ENCODE measurements around the gene TRIP12.
"Not testable (repeated sequence)": the region's sequence is repeated elsewhere in the genome, so short reads cannot be mapped to it uniquely, and the experiment has no call there.

The TRIP12 gene

DNA sequence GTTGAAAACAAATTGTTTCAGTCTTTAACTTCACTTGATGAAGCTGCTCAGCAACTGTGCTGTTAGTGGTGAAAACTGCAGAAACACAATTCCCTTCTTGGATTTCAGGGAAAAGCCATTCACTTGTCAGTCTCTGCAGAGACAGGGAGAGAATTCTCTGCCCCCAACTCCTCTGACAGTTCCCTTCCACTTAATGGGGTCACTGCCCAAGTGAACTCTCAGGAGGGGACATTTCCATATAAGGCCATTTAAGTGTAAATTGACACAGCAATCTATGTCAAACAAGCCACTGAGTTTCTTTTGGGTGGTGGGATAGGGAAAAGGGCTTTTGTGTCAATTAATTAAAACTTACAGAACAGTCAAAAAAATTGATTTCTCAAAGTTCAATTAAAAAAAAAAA lies 156.1 kb downstream of the TRIP12 start:
- TF ChIP-seq, protein P1, sequence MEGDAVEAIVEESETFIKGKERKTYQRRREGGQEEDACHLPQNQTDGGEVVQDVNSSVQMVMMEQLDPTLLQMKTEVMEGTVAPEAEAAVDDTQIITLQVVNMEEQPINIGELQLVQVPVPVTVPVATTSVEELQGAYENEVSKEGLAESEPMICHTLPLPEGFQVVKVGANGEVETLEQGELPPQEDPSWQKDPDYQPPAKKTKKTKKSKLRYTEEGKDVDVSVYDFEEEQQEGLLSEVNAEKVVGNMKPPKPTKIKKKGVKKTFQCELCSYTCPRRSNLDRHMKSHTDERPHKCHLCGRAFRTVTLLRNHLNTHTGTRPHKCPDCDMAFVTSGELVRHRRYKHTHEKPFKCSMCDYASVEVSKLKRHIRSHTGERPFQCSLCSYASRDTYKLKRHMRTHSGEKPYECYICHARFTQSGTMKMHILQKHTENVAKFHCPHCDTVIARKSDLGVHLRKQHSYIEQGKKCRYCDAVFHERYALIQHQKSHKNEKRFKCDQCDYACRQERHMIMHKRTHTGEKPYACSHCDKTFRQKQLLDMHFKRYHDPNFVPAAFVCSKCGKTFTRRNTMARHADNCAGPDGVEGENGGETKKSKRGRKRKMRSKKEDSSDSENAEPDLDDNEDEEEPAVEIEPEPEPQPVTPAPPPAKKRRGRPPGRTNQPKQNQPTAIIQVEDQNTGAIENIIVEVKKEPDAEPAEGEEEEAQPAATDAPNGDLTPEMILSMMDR (IDR thresholded peaks at IDR 0.05; ENCODE audit: low read depth, low read length, missing control alignments), result no peak
- DNase-seq (ENCODE audit: extremely low read depth, low read depth), result no peak
- no peak overlapping the region for H3K4me3 ChIP-seq (replicated peaks; ENCODE audit: low read depth, low read length)

DNA sequence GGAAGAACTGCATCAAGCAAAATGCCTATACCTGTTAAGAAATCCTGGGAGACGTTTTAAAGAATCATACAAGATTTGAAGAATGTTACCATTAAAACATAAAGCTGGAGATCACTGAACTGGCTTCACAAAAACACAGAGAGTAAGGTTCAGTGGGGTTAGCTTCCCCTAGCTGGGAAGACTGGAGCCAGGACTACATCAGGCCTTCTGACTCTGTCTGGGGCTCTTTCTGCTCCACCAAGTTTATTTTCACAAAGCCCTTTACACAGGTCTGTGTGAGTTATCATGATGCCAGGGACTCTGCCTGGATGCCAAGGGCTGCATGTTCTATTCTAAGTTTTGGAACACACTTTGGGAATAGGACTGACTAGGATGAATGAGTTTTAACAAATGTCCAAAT lies 160.1 kb downstream of the TRIP12 start:
- no peak overlapping the region for H3K4me3 ChIP-seq (replicated peaks; ENCODE audit: low read depth, low read length)
- TF ChIP-seq, protein P1 (IDR thresholded peaks at IDR 0.05; ENCODE audit: low read depth, low read length, missing control alignments), result no peak
- DNase-seq (ENCODE audit: extremely low read depth, low read depth), result no peak

DNA sequence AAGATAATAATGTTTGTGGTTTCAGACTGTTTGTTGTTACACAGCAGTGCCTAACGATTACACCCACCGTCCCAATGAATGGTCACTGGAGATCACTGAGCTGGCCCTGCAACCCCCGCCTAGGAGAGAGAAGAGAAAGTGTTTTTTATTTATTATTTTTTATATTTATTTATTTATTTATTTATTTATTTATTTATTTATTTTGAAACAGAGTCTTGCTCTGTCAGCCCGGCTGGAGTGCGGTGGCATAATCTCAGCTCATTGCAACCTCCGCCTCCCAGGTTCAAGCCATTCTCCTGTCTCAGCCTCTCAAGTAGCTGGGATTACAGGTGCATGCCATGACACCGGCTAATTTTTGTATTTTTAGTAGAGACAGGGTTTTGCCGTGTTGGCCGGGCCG lies 164.3 kb downstream of the TRIP12 start:
- H3K4me3 ChIP-seq (replicated peaks; ENCODE audit: low read depth, low read length); DNase-seq (ENCODE audit: extremely low read depth, low read depth): not testable (repeated sequence)

DNA sequence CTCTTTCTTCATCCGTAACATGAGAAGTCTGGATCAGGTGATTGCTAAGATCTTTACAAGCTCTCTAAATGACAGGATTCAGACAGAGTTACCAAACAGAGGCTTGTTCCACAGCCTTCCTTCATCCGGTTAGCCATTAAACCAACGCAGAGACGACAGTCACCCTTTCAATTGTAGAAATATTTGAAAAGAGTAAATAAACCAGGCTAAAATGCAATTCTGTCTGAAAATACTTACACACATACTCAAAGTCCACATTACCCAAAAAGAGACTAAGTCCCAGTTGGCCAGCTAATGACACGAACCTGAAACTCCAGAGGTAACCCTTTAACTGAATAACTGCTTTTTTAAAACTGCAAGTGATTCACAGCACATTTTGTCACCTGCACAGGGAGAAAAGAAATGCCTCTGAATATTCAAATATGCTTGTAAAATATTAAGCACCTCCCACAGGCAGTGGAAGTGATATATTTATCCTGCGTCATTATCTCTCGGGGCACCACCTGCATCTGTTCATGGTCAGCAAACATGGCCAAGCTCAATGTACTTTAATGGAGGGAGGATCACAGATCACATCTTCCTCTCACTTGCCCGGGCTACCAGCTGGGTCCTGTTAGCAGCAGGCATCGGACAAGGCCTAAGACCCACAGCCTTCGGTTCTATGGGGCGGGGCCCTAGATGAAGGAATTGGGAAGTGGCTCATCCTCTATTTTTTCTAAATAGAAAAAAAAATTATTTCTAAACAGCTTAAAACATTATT lies 168.7 kb downstream of the TRIP12 start:
- TF ChIP-seq, protein P1 (IDR thresholded peaks at IDR 0.05; ENCODE audit: low read depth, low read length, missing control alignments), result no peak
- no peak overlapping the region for H3K4me3 ChIP-seq (replicated peaks; ENCODE audit: low read depth, low read length)
- no peak for DNase-seq (ENCODE audit: extremely low read depth, low read depth)

DNA sequence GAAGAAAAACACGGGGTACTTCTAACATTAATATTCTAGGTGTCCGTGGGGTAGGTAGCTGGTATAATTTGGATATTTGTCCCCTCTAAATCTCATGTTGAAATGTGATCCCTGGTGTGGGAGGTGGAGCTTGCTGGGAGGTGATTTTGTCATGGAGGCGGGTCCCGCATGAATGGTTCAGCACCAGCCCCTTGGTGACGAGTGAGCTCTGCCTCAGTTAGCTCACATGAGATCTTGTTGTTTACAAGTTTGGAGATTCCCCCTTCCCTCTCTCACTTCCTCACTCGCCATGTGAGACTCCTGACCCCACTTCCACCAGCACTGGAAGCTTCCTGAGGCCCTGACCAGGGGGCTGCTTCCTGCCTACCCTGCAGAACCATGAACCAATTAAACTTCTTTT lies 172.0 kb downstream of the TRIP12 start:
- H3K4me3 ChIP-seq (replicated peaks; ENCODE audit: low read depth, low read length), result no peak overlapping the region
- TF ChIP-seq, protein P1 (IDR thresholded peaks at IDR 0.05; ENCODE audit: low read depth, low read length, missing control alignments), result no peak
- no peak for DNase-seq (ENCODE audit: extremely low read depth, low read depth)

DNA sequence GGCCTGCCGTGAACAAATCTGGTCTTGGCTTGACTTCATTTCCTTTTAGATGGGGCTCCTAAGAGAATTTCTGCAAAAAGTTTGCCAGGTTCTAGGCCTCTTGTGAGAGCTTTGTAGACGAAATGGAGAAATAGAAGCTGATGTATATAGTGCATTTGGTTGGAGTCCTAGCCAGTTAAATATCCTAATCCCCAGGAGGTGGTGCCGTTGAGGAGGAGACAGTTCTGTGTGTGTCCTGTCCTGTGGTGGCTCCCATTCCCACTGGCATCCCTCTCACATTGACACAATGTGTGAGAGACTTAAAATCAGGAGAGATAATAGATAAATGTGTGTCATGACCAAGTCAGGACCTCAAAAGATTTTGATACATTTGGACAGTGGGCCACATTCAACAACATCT lies 172.9 kb downstream of the TRIP12 start:
- no peak for DNase-seq (ENCODE audit: extremely low read depth, low read depth)
- TF ChIP-seq, protein P1 (IDR thresholded peaks at IDR 0.05; ENCODE audit: low read depth, low read length, missing control alignments), result no peak

DNA sequence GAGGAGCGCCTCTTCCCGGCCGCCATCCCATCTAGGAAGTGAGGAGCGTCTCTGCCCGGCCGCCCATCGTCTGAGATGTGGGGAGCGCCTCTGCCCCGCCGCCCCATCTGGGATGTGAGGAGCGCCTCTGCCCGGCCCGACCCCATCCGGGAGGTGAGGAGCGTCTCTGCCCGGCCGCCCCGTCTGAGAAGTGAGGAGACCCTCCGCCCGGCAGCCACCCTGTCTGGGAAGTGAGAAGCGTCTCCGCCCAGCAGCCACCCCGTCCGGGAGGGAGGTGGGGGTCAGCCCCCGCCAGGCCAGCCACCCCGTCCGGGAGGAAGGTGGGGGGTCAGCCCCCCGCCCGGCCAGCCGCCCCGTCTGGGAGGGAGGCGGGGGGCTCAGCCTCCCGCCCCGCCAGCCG lies 179.1 kb downstream of the TRIP12 start:
- DNase-seq (ENCODE audit: extremely low read depth, low read depth); H3K4me3 ChIP-seq (replicated peaks; ENCODE audit: low read depth, low read length): not testable (repeated sequence)

More for the DNA sequence above, 172.9 kb downstream of the TRIP12 start:
- no peak overlapping the region for H3K4me3 ChIP-seq (replicated peaks; ENCODE audit: low read depth, low read length)

DNA sequence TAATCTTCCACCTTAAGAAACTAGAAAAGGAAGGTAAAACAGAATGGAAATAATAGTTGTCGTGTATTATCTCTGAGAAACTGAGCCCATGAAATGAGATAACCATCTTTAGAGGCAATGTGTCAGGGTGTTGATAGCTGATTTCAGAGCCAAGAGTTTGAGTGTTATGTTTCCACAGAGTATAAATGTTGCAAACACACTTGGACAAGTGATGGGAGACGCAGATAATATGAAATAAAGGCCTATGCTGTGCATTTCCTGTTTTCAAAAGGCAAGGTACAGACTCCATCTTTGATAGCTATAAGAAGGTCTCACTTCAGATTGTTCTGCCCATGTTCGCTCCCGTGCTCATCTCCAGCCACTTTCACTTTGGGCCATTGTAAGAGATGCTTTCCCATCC lies 181.5 kb downstream of the TRIP12 start:
- TF ChIP-seq, protein P1 (IDR thresholded peaks at IDR 0.05; ENCODE audit: low read depth, low read length, missing control alignments), result no peak
- DNase-seq (ENCODE audit: extremely low read depth, low read depth), result no peak
- H3K4me3 ChIP-seq (replicated peaks; ENCODE audit: low read depth, low read length), result no peak overlapping the region
